Transverse colon (tissue), 4 donors: ENCODE results near the gene CHCHD4. TPM values are rescaled to one million over a fixed set of nuclear protein-coding genes. Genes with fewer than 3 reads are reported as not detected.

Experiments used
- DNase-seq: peaks from one replicate; pipeline ENCODE4 v3.0.0-alpha.2; 2019
- H3K27ac ChIP-seq, 4 donors: fragments of 200-600 bp; sonication (generic); 2 replicates each; pipeline ENCODE4 v1.5.1; 2016 to 2018; ENCODE audit warnings: inconsistent platforms in 4 of 4
- H3K27me3 ChIP-seq: fragments of 200-600 bp; sonication (generic); 2 replicates; pipeline ENCODE4 v1.5.1; 2017; ENCODE audit warnings: inconsistent platforms
- H3K36me3 ChIP-seq, 4 donors: fragments of 200-600 bp; sonication (generic); 2 replicates each; pipeline ENCODE4 v1.5.1; 2017 to 2019; ENCODE audit warnings: inconsistent platforms in 4 of 4
- H3K4me1 ChIP-seq, 4 donors: fragments of 200-600 bp; sonication (generic); 2 replicates each; pipeline ENCODE4 v1.5.1; 2017 to 2020; ENCODE audit warnings: inconsistent platforms in 4 of 4
- H3K4me3 ChIP-seq, 4 donors: fragments of 200-600 bp; sonication (generic); 1 replicate in 1 of 4; 2 replicates in 3 of 4; pipeline versions ENCODE4 v1.5.1 to v1.6.1; 2017 to 2019; ENCODE audit warnings: inconsistent platforms in 4 of 4
- H3K9me3 ChIP-seq, 2 donors: fragments of 200-600 bp; sonication (generic); 2 replicates each; pipeline ENCODE4 v1.5.1; 2017 to 2019; ENCODE audit warnings: inconsistent platforms in 2 of 2
- EP300 ChIP-seq: sonication (generic); formaldehyde crosslinking; IDR thresholded peaks from one replicate; pipeline ENCODE4 v1.6.1; 2017; ENCODE audit warnings: antibody characterized with exemption, low read depth
- POLR2A ChIP-seq: fragments of 450-650 bp; IDR thresholded peaks from one replicate; pipeline ENCODE4 v1.6.1; 2016; ENCODE audit warnings: antibody characterized with exemption, mild to moderate bottlenecking, moderate library complexity
- POLR2AphosphoS5 ChIP-seq, 3 donors: sonication (generic); formaldehyde crosslinking; IDR thresholded peaks; one replicate each; pipeline ENCODE4 v1.6.1; 2016; ENCODE audit warnings: antibody characterized with exemption in 3 of 3
- WGBS, 2 donors: methylation state at CpG; one replicate each; pipeline ENCODE4 v1.1.5; 2018; ENCODE audit warnings: low coverage in 1 of 2; 5-methylcytosine and 5-hydroxymethylcytosine counted together
- in situ Hi-C, 4 donors: fragments of 200-750 bp; cut with MboI; loops; one replicate each; pipeline versions ENCODE4 v1.15.0 to v1.15.1; 2017; ENCODE audit warnings: low sequenced_read_pairs in 3 of 4, low pct_ligation_motif_present in 1 of 4, low pct_unique_long_range_greater_than_20kb in 1 of 4
- intact Hi-C: fragments of 100-400 bp; cut with DNase I; formaldehyde crosslinking; loops from one replicate; pipeline ENCODE4 v1.15.1; 2023; ENCODE audit warnings: low total_unique reads
- total RNA-seq, 4 donors: library from RNA; depleted of rRNA; stranded (reverse); fragments of >200 nt; gene quantifications; one replicate each; pipeline ENCODE4 v1.1.0, GENCODE V29; 2016
- TF ChIP-seq, protein P1 (sequence below), 5 experiments: fragments of 200-600 bp in 3 of 5; fragments of 450-650 bp in 2 of 5; sonication (generic) in 3 of 5; IDR thresholded peaks; 1 replicate in 2 of 5; 2 replicates in 3 of 5; pipeline ENCODE4 v1.5.1; 2016 to 2017; ENCODE audit warnings: antibody characterized with exemption in 5 of 5, inconsistent platforms in 3 of 5, mild to moderate bottlenecking in 2 of 5, moderate library complexity in 1 of 5

Gene CHCHD4
- total RNA-seq, 4 donors from 2014 or later = 0.80 to 22.1 (median 13.5) TPM

GRCh38 chr3:14138109-14138877, 13.6 kb upstream of the CHCHD4 start:
- H3K36me3 ChIP-seq = peaks cover 0 to 27% (median 11%) of the 10 kb centered on the region in 4 donors
- H3K4me1 ChIP-seq = peaks cover 3 to 25% (median 8%) of the 10 kb centered on the region in 4 donors
- no peaks in the 10 kb centered on the region for H3K27me3 ChIP-seq
- in situ Hi-C loops = no loop called here
- 92% methylated on average over 13 to 16 of the region's 16 CpGs for WGBS, 2 donors
- no peak for DNase-seq
- H3K4me3 ChIP-seq = no peak overlapping the region
- no peak overlapping the region for H3K27ac ChIP-seq
- no peaks in the 10 kb centered on the region for H3K9me3 ChIP-seq
- intact Hi-C loops = no loop called here
- TF ChIP-seq POLR2A (no peak), POLR2AphosphoS5 (IDR thresholded peaks at IDR 0.05) (no peak), EP300 (no peak)
- TF ChIP-seq, protein P1, sequence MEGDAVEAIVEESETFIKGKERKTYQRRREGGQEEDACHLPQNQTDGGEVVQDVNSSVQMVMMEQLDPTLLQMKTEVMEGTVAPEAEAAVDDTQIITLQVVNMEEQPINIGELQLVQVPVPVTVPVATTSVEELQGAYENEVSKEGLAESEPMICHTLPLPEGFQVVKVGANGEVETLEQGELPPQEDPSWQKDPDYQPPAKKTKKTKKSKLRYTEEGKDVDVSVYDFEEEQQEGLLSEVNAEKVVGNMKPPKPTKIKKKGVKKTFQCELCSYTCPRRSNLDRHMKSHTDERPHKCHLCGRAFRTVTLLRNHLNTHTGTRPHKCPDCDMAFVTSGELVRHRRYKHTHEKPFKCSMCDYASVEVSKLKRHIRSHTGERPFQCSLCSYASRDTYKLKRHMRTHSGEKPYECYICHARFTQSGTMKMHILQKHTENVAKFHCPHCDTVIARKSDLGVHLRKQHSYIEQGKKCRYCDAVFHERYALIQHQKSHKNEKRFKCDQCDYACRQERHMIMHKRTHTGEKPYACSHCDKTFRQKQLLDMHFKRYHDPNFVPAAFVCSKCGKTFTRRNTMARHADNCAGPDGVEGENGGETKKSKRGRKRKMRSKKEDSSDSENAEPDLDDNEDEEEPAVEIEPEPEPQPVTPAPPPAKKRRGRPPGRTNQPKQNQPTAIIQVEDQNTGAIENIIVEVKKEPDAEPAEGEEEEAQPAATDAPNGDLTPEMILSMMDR (IDR thresholded peaks at IDR 0.05) = no peak

DNA sequence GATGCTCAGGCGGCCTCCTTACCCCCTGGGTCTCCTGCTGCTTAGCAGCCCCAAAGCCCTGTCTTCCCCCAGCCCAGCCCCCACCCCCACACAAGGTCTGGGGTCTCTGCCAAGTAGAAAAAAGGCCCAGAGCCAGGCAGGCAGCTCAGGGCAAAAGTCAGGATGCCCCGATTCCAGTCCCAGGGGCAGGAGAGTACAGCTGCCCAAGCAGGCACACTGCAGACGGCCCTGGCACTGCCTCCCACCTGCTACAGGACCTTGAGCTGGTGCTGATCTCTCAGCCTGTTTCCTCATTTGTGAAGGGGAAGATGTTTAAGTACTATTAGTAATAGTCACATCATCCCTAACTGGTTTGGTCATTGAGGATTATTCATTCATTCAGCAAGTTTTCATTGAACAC, 12.8 kb upstream of the CHCHD4 start:
- peaks cover 0 to 30% (median 15%) of the 10 kb centered on the region in 4 donors for H3K36me3 ChIP-seq
- no peak for DNase-seq
- intact Hi-C loops = no loop called here
- no peak overlapping the region for H3K4me3 ChIP-seq
- no peaks in the 10 kb centered on the region for H3K27me3 ChIP-seq
- no peaks in the 10 kb centered on the region for H3K9me3 ChIP-seq
- TF ChIP-seq POLR2A (no peak), EP300 (no peak), POLR2AphosphoS5 (IDR thresholded peaks at IDR 0.05) (no peak)
- TF ChIP-seq, protein P1 (IDR thresholded peaks at IDR 0.05) = no peak
- in situ Hi-C loops = no loop called here
- WGBS, 2 donors = 85% methylated on average over 2 of the region's 3 CpGs; no CpG with 5 or more reads in 1 of the 2 donors
- peaks cover 0 to 23% (median 6%) of the 10 kb centered on the region in 4 donors for H3K4me1 ChIP-seq
- no peak overlapping the region for H3K27ac ChIP-seq

- no peaks in the 10 kb centered on the region for H3K27me3 ChIP-seq
- H3K36me3 ChIP-seq = peaks cover 0 to 35% (median 15%) of the 10 kb centered on the region in 4 donors
- H3K4me3 ChIP-seq = no peak overlapping the region
- WGBS, 2 donors = no CpG with 5 or more reads among the region's 3 CpGs
- in situ Hi-C loops (no loop called here), intact Hi-C loops (no loop called here)
- TF ChIP-seq POLR2A (no peak), EP300 (no peak), POLR2AphosphoS5 (IDR thresholded peaks at IDR 0.05) (no peak)
- TF ChIP-seq, protein P1 (IDR thresholded peaks at IDR 0.05) = no peak
- no peak overlapping the region for H3K27ac ChIP-seq
- no peaks in the 10 kb centered on the region for H3K9me3 ChIP-seq
- peaks cover 0 to 19% (median 6%) of the 10 kb centered on the region in 4 donors for H3K4me1 ChIP-seq
- peak; percentile 53 for DNase-seq
Measured at GRCh38 chr3:14137004-14137403, 12.3 kb upstream of the CHCHD4 start.

GRCh38 chr3:14135581-14135980, 10.9 kb upstream of the CHCHD4 start:
- WGBS, 2 donors = 90 to 91% methylated on average over 2 to 11 of the region's 11 CpGs
- TF ChIP-seq, protein P1 (IDR thresholded peaks at IDR 0.05) = no peak
- TF ChIP-seq POLR2A (no peak), EP300 (no peak), POLR2AphosphoS5 (IDR thresholded peaks at IDR 0.05) (no peak)
- no peaks in the 10 kb centered on the region for H3K9me3 ChIP-seq
- intact Hi-C loops (no loop called here), in situ Hi-C loops (no loop called here)
- peaks cover 0 to 19% (median 6%) of the 10 kb centered on the region in 4 donors for H3K4me1 ChIP-seq
- H3K27ac ChIP-seq = no peak overlapping the region
- H3K36me3 ChIP-seq = peaks cover 0 to 49% (median 19%) of the 10 kb centered on the region in 4 donors
- no peaks in the 10 kb centered on the region for H3K27me3 ChIP-seq
- no peak for DNase-seq
- H3K4me3 ChIP-seq = no peak overlapping the region
